ENCODE data around the gene SUPV3L1. TPM values are rescaled to one million over a fixed set of nuclear protein-coding genes. Genes with fewer than 3 reads are reported as not detected.

The SUPV3L1 gene
- polyA plus RNA-seq, 1 donor (not counting 4 experiments of a cell fraction or from before 2014, with no cell fraction given), result 34.1 TPM

- no peak for DNase-seq (ENCODE audit: low read depth, low spot score)
- H3K9ac ChIP-seq (ENCODE audit: control insufficient read depth, extremely low read depth, insufficient read depth, low read length), result peak overlapping the region; percentile 100
- H3K4me1 ChIP-seq (ENCODE audit: control insufficient read depth, extremely low read depth, insufficient read depth, low read length), result peaks cover 9% of the 10 kb centered on the region
- H3K4me2 ChIP-seq (ENCODE audit: control insufficient read depth, extremely low read depth, insufficient read depth, low read depth, low read length), result peak overlapping the region; percentile 99
- H3K79me2 ChIP-seq (ENCODE audit: control insufficient read depth, insufficient read depth, low read length), result peaks cover 53% of the 10 kb centered on the region
- no peak for FAIRE-seq
- H3K4me3 ChIP-seq (ENCODE audit: control insufficient read depth in 2 of 3, extremely low read depth in 1 of 3, insufficient read depth in 2 of 3, low read depth in 1 of 3, low read length in 3 of 3), result peak overlapping the region; percentile 68 to 100 (median 94)
- H3K27me3 ChIP-seq (ENCODE audit: control insufficient read depth, extremely low read depth, insufficient read depth, low read length), result no peaks in the 10 kb centered on the region
- no peaks in the 10 kb centered on the region for H4K20me1 ChIP-seq (ENCODE audit: control insufficient read depth, extremely low read depth, insufficient read depth, low read length)
- peaks cover 2 to 8% of the 10 kb centered on the region in 2 experiments for H3K36me3 ChIP-seq (ENCODE audit: control insufficient read depth in 2 of 2, extremely low read depth in 1 of 2, insufficient read depth in 2 of 2, low read length in 2 of 2)
- H2AFZ ChIP-seq (ENCODE audit: control insufficient read depth, low read length), result peak overlapping the region; percentile 85
- no peaks in the 10 kb centered on the region for H3K9me1 ChIP-seq (ENCODE audit: control insufficient read depth, extremely low read depth, insufficient read depth, low read length)
- H3K27ac ChIP-seq (ENCODE audit: control insufficient read depth, insufficient read depth, low read length), result peak overlapping the region; percentile 99
- dilution Hi-C loops (cut with MboI; ENCODE audit: extremely low pct_ligation_motif_present, low sequenced_read_pairs), result no loop called here
- no peak for TF ChIP-seq CTCF (optimal IDR thresholded peaks at IDR 0.05 in 1 of 3, IDR thresholded peaks at IDR 0.05 in 1 of 3, conservative IDR thresholded peaks at IDR 0.05 in 1 of 3; ENCODE audit: extremely low read depth in 1 of 3, insufficient read depth in 2 of 3, low read length in 3 of 3)
- no peak for TF ChIP-seq EZH2 (IDR thresholded peaks at IDR 0.05; ENCODE audit: low read length)
- H3K9me3 ChIP-seq (ENCODE audit: control insufficient read depth, low read depth, low read length), result no peaks in the 10 kb centered on the region
Observed at GRCh38 chr10:69180525-69181204, 631 bp downstream of the SUPV3L1 start.

- dilution Hi-C loops (cut with MboI; ENCODE audit: extremely low pct_ligation_motif_present, low sequenced_read_pairs), result no loop called here
- no peaks in the 10 kb centered on the region for H3K9me3 ChIP-seq (ENCODE audit: control insufficient read depth, low read depth, low read length)
- H3K4me3 ChIP-seq (ENCODE audit: control insufficient read depth in 2 of 3, extremely low read depth in 1 of 3, insufficient read depth in 2 of 3, low read depth in 1 of 3, low read length in 3 of 3), result peak overlapping the region; percentile 68 to 100 (median 94)
- H3K79me2 ChIP-seq (ENCODE audit: control insufficient read depth, insufficient read depth, low read length), result peaks cover 55% of the 10 kb centered on the region
- no peaks in the 10 kb centered on the region for H3K9me1 ChIP-seq (ENCODE audit: control insufficient read depth, extremely low read depth, insufficient read depth, low read length)
- H3K9ac ChIP-seq (ENCODE audit: control insufficient read depth, extremely low read depth, insufficient read depth, low read length), result peak overlapping the region; percentile 100
- H3K36me3 ChIP-seq (ENCODE audit: control insufficient read depth in 2 of 2, extremely low read depth in 1 of 2, insufficient read depth in 2 of 2, low read length in 2 of 2), result peaks cover 7 to 12% of the 10 kb centered on the region in 2 experiments
- H4K20me1 ChIP-seq (ENCODE audit: control insufficient read depth, extremely low read depth, insufficient read depth, low read length), result no peaks in the 10 kb centered on the region
- H3K4me1 ChIP-seq (ENCODE audit: control insufficient read depth, extremely low read depth, insufficient read depth, low read length), result peaks cover 9% of the 10 kb centered on the region
- H3K27me3 ChIP-seq (ENCODE audit: control insufficient read depth, extremely low read depth, insufficient read depth, low read length), result no peaks in the 10 kb centered on the region
- no peak for FAIRE-seq
- H3K27ac ChIP-seq (ENCODE audit: control insufficient read depth, insufficient read depth, low read length), result peak overlapping the region; percentile 99
- no peak for TF ChIP-seq EZH2 (IDR thresholded peaks at IDR 0.05; ENCODE audit: low read length)
- no peak for TF ChIP-seq CTCF (optimal IDR thresholded peaks at IDR 0.05 in 1 of 3, IDR thresholded peaks at IDR 0.05 in 1 of 3, conservative IDR thresholded peaks at IDR 0.05 in 1 of 3; ENCODE audit: extremely low read depth in 1 of 3, insufficient read depth in 2 of 3, low read length in 3 of 3)
- H3K4me2 ChIP-seq (ENCODE audit: control insufficient read depth, extremely low read depth, insufficient read depth, low read depth, low read length), result peak overlapping the region; percentile 99
- no peak overlapping the region for H2AFZ ChIP-seq (ENCODE audit: control insufficient read depth, low read length)
- DNase-seq (ENCODE audit: low read depth, low spot score), result no peak
Observed at GRCh38 chr10:69181433-69181832, 1.4 kb downstream of the SUPV3L1 start.

Data from keratinocyte (primary cell).